B cell (primary cell): ENCODE measurements around the gene LMO7. TPM values are rescaled to one million over a fixed set of nuclear protein-coding genes. Genes with fewer than 3 reads are reported as not detected.

Experiments
- ATAC-seq: fragments of 200-7000 bp; cut with Tn5 transposase; one replicate; pipeline ENCODE4 v1.10.0; 2021; ENCODE audit warnings: low read depth, mild to moderate bottlenecking, moderate number of reproducible peaks, moderate library complexity
- CTCF ChIA-PET: fragments of 350-600 bp; sonication (Branson Sonifier 250); formaldehyde crosslinking; loops from one replicate; lab custom pipeline; 2021; ENCODE audit warnings: antibody characterized with exemption, inconsistent platforms; lab: Charles Lee
- POLR2A ChIA-PET: fragments of 350-600 bp; sonication (Branson Sonifier 250); formaldehyde crosslinking; loops from one replicate; lab custom pipeline; 2021; ENCODE audit warnings: antibody characterized with exemption; lab: Charles Lee
- DNase-seq: peaks from one replicate; pipeline ENCODE4 v3.0.0; 2013
- H2AFZ ChIP-seq: 2 replicates; pipeline ENCODE4 v1.6.1; 2012; ENCODE audit warnings: mild to moderate bottlenecking, low read depth, low read length; ENCODE audit not compliant: insufficient read depth, poor library complexity, severe bottlenecking
- H3K27ac ChIP-seq, 2 donors: 1 replicate in 1 of 2; 2 replicates in 1 of 2; pipeline ENCODE4 v1.5.1; 2012 to 2013; ENCODE audit warnings: low read length in 2 of 2, mild to moderate bottlenecking in 2 of 2, moderate library complexity in 1 of 2
- H3K27me3 ChIP-seq, 4 experiments: fragments of 200-600 bp in 1 of 4; sonication (generic) in 1 of 4; replicated peaks in 1 of 4; 1 replicate in 2 of 4; 2 replicates in 2 of 4; pipeline versions ENCODE4 v1.6.1 to v1.7.0; 2013 to 2016; ENCODE audit warnings: low read length in 3 of 4, mild to moderate bottlenecking in 2 of 4, mixed read lengths in 1 of 4, moderate library complexity in 1 of 4; ENCODE audit not compliant: insufficient read depth in 4 of 4, control insufficient read depth in 3 of 4; ENCODE audit errors: control extremely low read depth in 1 of 4
- H3K36me3 ChIP-seq, 2 experiments: replicated peaks in 1 of 2; 1 replicate in 1 of 2; 2 replicates in 1 of 2; pipeline versions ENCODE4 v1.6.1 to v1.7.1; 2013; ENCODE audit warnings: low read length in 1 of 2; ENCODE audit not compliant: insufficient read depth in 2 of 2, control insufficient read depth in 1 of 2; ENCODE audit errors: control extremely low read depth in 1 of 2, extremely low read depth in 1 of 2
- H3K4me1 ChIP-seq, 2 donors: fragments of 200-600 bp in 1 of 2; sonication (generic) in 1 of 2; 1 replicate in 1 of 2; 2 replicates in 1 of 2; pipeline versions ENCODE4 v1.5.1 to v1.6.1; 2013 to 2017; ENCODE audit warnings: low read length in 2 of 2; ENCODE audit not compliant: control insufficient read depth in 2 of 2, insufficient read depth in 2 of 2
- H3K4me2 ChIP-seq: replicated peaks from 2 replicates; pipeline ENCODE3; 2012; ENCODE audit warnings: mild to moderate bottlenecking, low read depth, low read length; ENCODE audit not compliant: poor library complexity, severe bottlenecking
- H3K4me3 ChIP-seq, 5 experiments: fragments of 200-600 bp in 1 of 5; sonication (generic) in 1 of 5; 1 replicate in 3 of 5; 2 replicates in 2 of 5; pipeline versions ENCODE4 v1.5.1 to v1.7.0; 2011 to 2016; ENCODE audit warnings: low read length in 4 of 5, mild to moderate bottlenecking in 4 of 5, low read depth in 2 of 5, control low read depth in 1 of 5, moderate library complexity in 1 of 5; ENCODE audit not compliant: insufficient read depth in 1 of 5; ENCODE audit errors: control extremely low read depth in 1 of 5, extremely low read depth in 1 of 5
- H3K79me2 ChIP-seq: fragments of 200-600 bp; sonication (generic); one replicate; pipeline ENCODE4 v1.6.0; 2016; ENCODE audit warnings: low read length; ENCODE audit not compliant: control insufficient read depth, insufficient read depth
- H3K9ac ChIP-seq: fragments of 200-600 bp; sonication (generic); 2 replicates; pipeline ENCODE4 v1.6.1; 2017; ENCODE audit warnings: mild to moderate bottlenecking, low read length, moderate library complexity
- H3K9me3 ChIP-seq, 3 donors: one replicate each; pipeline versions ENCODE4 v1.6.1 to v1.7.1; 2013; ENCODE audit warnings: low read length in 2 of 3; ENCODE audit not compliant: control insufficient read depth in 2 of 3, insufficient read depth in 1 of 3; ENCODE audit errors: control extremely low read depth in 1 of 3
- H4K20me1 ChIP-seq: 2 replicates; pipeline ENCODE4 v1.6.0; 2012; ENCODE audit warnings: mild to moderate bottlenecking, low read length; ENCODE audit not compliant: insufficient read depth, control insufficient read depth, poor library complexity, severe bottlenecking
- H3K27ac Mint-ChIP-seq: one replicate; pipeline ENCODE4 v1.8.0; 2021; ENCODE audit warnings: mixed read lengths
- H3K27me3 Mint-ChIP-seq: one replicate; pipeline ENCODE4 v1.8.0; 2021; ENCODE audit warnings: mixed read lengths
- H3K4me1 Mint-ChIP-seq: one replicate; pipeline ENCODE4 v1.8.0; 2021; ENCODE audit warnings: mixed read lengths
- H3K4me3 Mint-ChIP-seq: one replicate; pipeline ENCODE4 v1.8.0; 2021; ENCODE audit warnings: mixed read lengths
- H3K9me3 Mint-ChIP-seq: one replicate; pipeline ENCODE4 v1.8.0; 2022; ENCODE audit warnings: mixed read lengths; ENCODE audit not compliant: insufficient read depth
- CTCF ChIP-seq: fragments of 200-600 bp; IDR thresholded peaks from one replicate; pipeline ENCODE4 v1.8.0; 2022; ENCODE audit warnings: antibody characterized with exemption, mild to moderate bottlenecking
- EZH2 ChIP-seq: IDR thresholded peaks from 2 replicates; pipeline ENCODE4 v1.6.1; 2012; ENCODE audit warnings: borderline replicate concordance, low read depth, mild to moderate bottlenecking, moderate library complexity, low read length; ENCODE audit not compliant: insufficient read depth, poor library complexity, severe bottlenecking
- WGBS: methylation state at CpG from one replicate; pipeline ENCODE4 v1.1.5; 2013; ENCODE audit warnings: missing lambda C conversion rate; ENCODE audit not compliant: insufficient coverage; 5-methylcytosine and 5-hydroxymethylcytosine counted together
- intact Hi-C: fragments of 100-400 bp; cut with micrococcal nuclease; formaldehyde crosslinking; loops from one replicate; pipeline ENCODE4 v1.10.0; 2022
- polyA plus RNA-seq: library from polyadenylated mRNA; depleted of rRNA; stranded (reverse); fragments of >200 nt; gene quantifications from 2 replicates; pipeline ENCODE4 v1.2.3, GENCODE V29; 2012
- total RNA-seq, 2 donors: library from RNA; stranded (reverse); fragments of 120-200 nt in 1 of 2; gene quantifications; 1 replicate in 1 of 2; 2 replicates in 1 of 2; pipeline versions ENCODE4 v1.2.3 to v1.2.4, GENCODE V29; 2013 to 2022

The LMO7 gene
- total and polyA plus RNA-seq, 2 donors (not counting 1 experiment from before 2014, with no cell fraction given), result 7.8 to 17.4 TPM

GRCh38 chr13:75774176-75774575 lies 138.0 kb downstream of the LMO7 start:
- peaks cover 0 to 3% (median 0%) of the 10 kb centered on the region in 3 donors for H3K9me3 ChIP-seq
- intact Hi-C loops, result no loop called here
- no peak for DNase-seq
- no peak overlapping the region for H2AFZ ChIP-seq
- WGBS, result no CpG with 5 or more reads among the region's 1 CpG
- H3K4me2 ChIP-seq, result no peak overlapping the region
- ATAC-seq, result no peak
- CTCF ChIA-PET, result no interaction called here
- no peaks in the 10 kb centered on the region for H3K27me3 Mint-ChIP-seq
- H3K27me3 ChIP-seq, result no peaks in the 10 kb centered on the region
- H4K20me1 ChIP-seq, result no peaks in the 10 kb centered on the region
- H3K79me2 ChIP-seq, result no peaks in the 10 kb centered on the region
- no peak overlapping the region for H3K27ac Mint-ChIP-seq
- no peak overlapping the region for H3K27ac ChIP-seq
- H3K4me3 Mint-ChIP-seq, result no peak overlapping the region
- H3K4me1 Mint-ChIP-seq, result no peaks in the 10 kb centered on the region
- no peak overlapping the region for H3K9ac ChIP-seq
- H3K36me3 ChIP-seq, result no peaks in the 10 kb centered on the region
- no peak for TF ChIP-seq CTCF
- TF ChIP-seq EZH2, result no peak
- H3K4me3 ChIP-seq, result no peak overlapping the region
- H3K4me1 ChIP-seq, result no peaks in the 10 kb centered on the region
- no peaks in the 10 kb centered on the region for H3K9me3 Mint-ChIP-seq
- POLR2A ChIA-PET, result no interaction called here

- H4K20me1 ChIP-seq, result no peaks in the 10 kb centered on the region
- H3K27me3 ChIP-seq, result no peaks in the 10 kb centered on the region
- Mint-ChIP-seq H3K27me3 (no peaks in the 10 kb centered on the region), H3K9me3 (no peaks in the 10 kb centered on the region), H3K4me3 (no peak overlapping the region), H3K4me1 (no peaks in the 10 kb centered on the region), H3K27ac (no peak overlapping the region)
- H3K27ac ChIP-seq, result no peak overlapping the region
- DNase-seq, result no peak
- ChIA-PET CTCF (no interaction called here), POLR2A (no interaction called here)
- no peaks in the 10 kb centered on the region for H3K4me1 ChIP-seq
- peaks cover 0 to 9% (median 0%) of the 10 kb centered on the region in 3 donors for H3K9me3 ChIP-seq
- no peaks in the 10 kb centered on the region for H3K36me3 ChIP-seq
- H2AFZ ChIP-seq, result no peak overlapping the region
- H3K79me2 ChIP-seq, result no peaks in the 10 kb centered on the region
- no CpG with 5 or more reads among the region's 3 CpGs for WGBS
- TF ChIP-seq CTCF (no peak), EZH2 (no peak)
- H3K4me2 ChIP-seq, result no peak overlapping the region
- H3K9ac ChIP-seq, result no peak overlapping the region
- ATAC-seq, result no peak
- H3K4me3 ChIP-seq, result no peak overlapping the region
- intact Hi-C loops, result no loop called here
These were observed 140.4 kb downstream of the LMO7 start for GRCh38 chr13:75776550-75776949.
